ENCODE results near the gene MS4A7. TPM values are rescaled to one million over a fixed set of nuclear protein-coding genes. Genes with fewer than 3 reads are reported as not detected.

Gene MS4A7
- total RNA-seq, 6 experiments from 2014 or later: not detected

- Mint-ChIP-seq H3K27ac (no peak overlapping the region), H3K9me3 (peaks cover 36% of the 10 kb centered on the region), H3K36me3 (ENCODE audit: low read depth) (peaks cover 5% of the 10 kb centered on the region; the same call in 1 of the 2 replicates), H3K27me3 (ENCODE audit: insufficient read depth) (no peaks in the 10 kb centered on the region), H3K4me1 (ENCODE audit: low read depth) (no peaks in the 10 kb centered on the region), H3K4me3 (no peak overlapping the region)
- no peak for TF ChIP-seq CTCF (IDR thresholded peaks at IDR 0.05)
- DNase-seq: no peak
These were observed 50.2 kb downstream of the MS4A7 start for GRCh38 chr11:60428517-60428916.

GRCh38 chr11:60429272-60429671, 50.9 kb downstream of the MS4A7 start, which contains the start of gene MS4A5:
TSS of gene MS4A5 (plus strand) at chr11:60429572. CDS start at chr11:60429675, 103 bp downstream.
- no peak for TF ChIP-seq CTCF (IDR thresholded peaks at IDR 0.05)
- no peaks in the 10 kb centered on the region for H3K4me1 Mint-ChIP-seq (ENCODE audit: low read depth)
- H3K27ac Mint-ChIP-seq: no peak within 1 kb of the TSS
- no peaks in the 10 kb centered on the region for H3K27me3 Mint-ChIP-seq (ENCODE audit: insufficient read depth)
- DNase-seq: no peak
- no peak within 1 kb of the TSS for H3K4me3 Mint-ChIP-seq
- H3K9me3 Mint-ChIP-seq: peaks cover 34% of the 10 kb centered on the region
- H3K36me3 Mint-ChIP-seq (ENCODE audit: low read depth): peaks cover 5% of the 10 kb centered on the region; the same call in 1 of the 2 replicates

GRCh38 chr11:60431251-60431650, 52.9 kb downstream of the MS4A7 start:
- H3K4me3 Mint-ChIP-seq: no peak overlapping the region
- H3K27me3 Mint-ChIP-seq (ENCODE audit: insufficient read depth): no peaks in the 10 kb centered on the region
- no peak overlapping the region for H3K27ac Mint-ChIP-seq
- DNase-seq: no peak
- H3K9me3 Mint-ChIP-seq: peaks cover 31% of the 10 kb centered on the region
- no peak for TF ChIP-seq CTCF (IDR thresholded peaks at IDR 0.05)
- peaks cover 5% of the 10 kb centered on the region; the same call in 1 of the 2 replicates for H3K36me3 Mint-ChIP-seq (ENCODE audit: low read depth)
- no peaks in the 10 kb centered on the region for H3K4me1 Mint-ChIP-seq (ENCODE audit: low read depth)

- DNase-seq: no peak
- Mint-ChIP-seq H3K9me3 (peaks cover 31% of the 10 kb centered on the region), H3K27me3 (ENCODE audit: insufficient read depth) (no peaks in the 10 kb centered on the region), H3K4me3 (no peak overlapping the region), H3K36me3 (ENCODE audit: low read depth) (peaks cover 5% of the 10 kb centered on the region; the same call in 1 of the 2 replicates), H3K4me1 (ENCODE audit: low read depth) (no peaks in the 10 kb centered on the region), H3K27ac (no peak overlapping the region)
- no peak for TF ChIP-seq CTCF (IDR thresholded peaks at IDR 0.05)
These were observed 55.1 kb downstream of the MS4A7 start for GRCh38 chr11:60433401-60433800.

Other genes starting within 250 kb of the MS4A7 start
- gene MS4A6A, start 195.4 kb upstream of the MS4A7 start, total RNA-seq (2021; fragmentation: NEBNext Ultra II Directional; extraction: Animal tissue kit (Norgen Biotek cat#: 25700)): not detected
- gene MS4A4E, start 135.4 kb upstream of the MS4A7 start, total RNA-seq (2021; fragmentation: NEBNext Ultra II Directional; extraction: Animal tissue kit (Norgen Biotek cat#: 25700)): not detected
- gene MS4A4A, start 97.9 kb upstream of the MS4A7 start, total RNA-seq (2021; fragmentation: NEBNext Ultra II Directional; extraction: Animal tissue kit (Norgen Biotek cat#: 25700)): not detected
- not detected for gene MS4A6E, start 51.3 kb upstream of the MS4A7 start, total RNA-seq (2021; fragmentation: NEBNext Ultra II Directional; extraction: Animal tissue kit (Norgen Biotek cat#: 25700))
- gene MS4A14, start 17.9 kb downstream of the MS4A7 start, total RNA-seq (2021; fragmentation: NEBNext Ultra II Directional; extraction: Animal tissue kit (Norgen Biotek cat#: 25700)): not detected
- not detected for gene MS4A5, start 51.0 kb downstream of the MS4A7 start, total RNA-seq (2021; fragmentation: NEBNext Ultra II Directional; extraction: Animal tissue kit (Norgen Biotek cat#: 25700))
- gene MS4A1, start 77.3 kb downstream of the MS4A7 start, total RNA-seq (2021; fragmentation: NEBNext Ultra II Directional; extraction: Animal tissue kit (Norgen Biotek cat#: 25700)): not detected
- under 1 TPM in 1 of 6 experiments, not detected in 5; 0.18 TPM for gene MS4A12, start 114.2 kb downstream of the MS4A7 start, total RNA-seq (2021; fragmentation: NEBNext Ultra II Directional; extraction: Animal tissue kit (Norgen Biotek cat#: 25700))
- gene MS4A13, start 136.9 kb downstream of the MS4A7 start, total RNA-seq (2021; fragmentation: NEBNext Ultra II Directional; extraction: Animal tissue kit (Norgen Biotek cat#: 25700)): not detected